Esophagus squamous epithelium (tissue), 4 donors: Measurements from ENCODE around the gene OGFR.

Source experiments
- CTCF ChIP-seq, 6 experiments: fragments of 450-650 bp in 4 of 6; fragments of 200-600 bp in 2 of 6; sonication (generic) in 2 of 6; IDR thresholded peaks; one replicate each; pipeline ENCODE4 v1.5.1; 2016 to 2019; ENCODE audit warnings: antibody characterized with exemption in 6 of 6, mild to moderate bottlenecking in 4 of 6, moderate library complexity in 4 of 6
- POLR2A ChIP-seq, 4 donors: fragments of 450-650 bp; IDR thresholded peaks; one replicate each; pipeline ENCODE4 v1.6.1; 2017; ENCODE audit warnings: antibody characterized with exemption in 4 of 4, mild to moderate bottlenecking in 4 of 4, moderate library complexity in 3 of 4

DNA sequence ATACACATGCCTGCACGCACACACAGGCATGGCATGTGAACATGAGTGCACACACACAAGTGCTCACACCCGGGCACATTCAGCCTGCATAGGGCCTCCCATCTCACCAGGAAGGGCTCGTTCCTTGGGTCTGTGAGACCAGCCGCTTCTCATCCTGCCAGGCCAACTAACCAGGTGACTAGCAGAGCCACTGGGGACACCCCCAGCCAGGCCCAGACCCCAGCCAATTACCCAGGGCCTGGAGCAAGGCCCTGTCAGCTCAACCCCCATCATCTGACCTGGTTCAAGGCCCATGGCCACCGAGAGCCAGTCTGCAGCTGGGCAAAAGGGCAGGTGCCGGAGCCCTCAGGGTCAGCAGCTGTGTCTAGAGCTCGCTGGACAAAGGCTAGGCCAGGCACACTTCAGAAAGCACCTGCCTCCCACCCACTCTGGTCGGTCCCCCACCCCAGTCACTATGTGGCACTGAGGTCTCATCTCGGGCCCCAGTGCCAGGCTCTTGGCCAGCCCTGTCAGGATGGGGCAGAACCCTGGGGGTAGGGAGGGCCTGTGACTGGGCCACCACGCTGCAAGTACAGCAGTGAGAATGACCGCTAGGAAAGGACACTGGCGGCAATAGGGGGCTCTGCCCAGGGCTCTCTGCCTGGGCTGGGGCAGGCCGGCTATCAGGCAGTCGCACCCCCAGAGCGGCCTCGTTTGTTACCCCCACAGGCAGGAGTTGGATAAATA lies 35.1 kb upstream of the OGFR start:
- no peak for TF ChIP-seq POLR2A (IDR thresholded peaks at IDR 0.05)
- no peak for TF ChIP-seq CTCF (IDR thresholded peaks at IDR 0.05)
